Mucosa of descending colon (tissue), 3 donors: ENCODE data around the gene IL17RD. TPM values are rescaled to one million over a fixed set of nuclear protein-coding genes. Genes with fewer than 3 reads are reported as not detected.
A peak's percentile ranks its signal among the peaks of the same experiment; 100 is the strongest.

Source experiments
- ATAC-seq: fragments of 200-7000 bp; cut with Tn5 transposase; one replicate; pipeline ENCODE4 v1.9.1; 2020; ENCODE audit warnings: mild to moderate bottlenecking, moderate library complexity
- DNase-seq, 3 donors: peaks; one replicate each; pipeline ENCODE4 v3.0.0-alpha.2; 2020
- H3K36me3 ChIP-seq: fragments of 200-600 bp; one replicate; pipeline ENCODE4 v1.8.0; 2021; ENCODE audit warnings: low read depth, mild to moderate bottlenecking
- H3K4me1 ChIP-seq: fragments of 200-600 bp; one replicate; pipeline ENCODE4 v1.8.0; 2021; ENCODE audit warnings: low read depth, mild to moderate bottlenecking
- H3K4me3 ChIP-seq: fragments of 200-600 bp; one replicate; pipeline ENCODE4 v1.8.0; 2021; ENCODE audit warnings: mild to moderate bottlenecking
- H3K9me3 ChIP-seq: fragments of 200-600 bp; one replicate; pipeline ENCODE4 v1.8.0; 2021; ENCODE audit warnings: mild to moderate bottlenecking
- CTCF ChIP-seq: fragments of 200-600 bp; IDR thresholded peaks from one replicate; pipeline ENCODE4 v1.8.0; 2022; ENCODE audit warnings: antibody characterized with exemption, mild to moderate bottlenecking
- intact Hi-C, 2 donors: fragments of 100-400 bp; cut with DNase I in 1 of 2; cut with micrococcal nuclease in 1 of 2; formaldehyde crosslinking; loops; one replicate each; pipeline versions ENCODE4 v1.11.0 to v1.11.1; 2022; cut with DNase I, micrococcal nuclease
- total RNA-seq, 3 donors: library from RNA; stranded (reverse); fragmentation: NEBNext Ultra II Directional in 2 of 3; extraction: Animal tissue kit (Norgen Biotek cat#: 25700) in 2 of 3; gene quantifications; one replicate each; pipeline versions ENCODE4 v1.2.1 to v1.2.4, GENCODE V29; 2021 to 2023
- donor health status: DM: no; HTN: no; CAD: no; lungs with moderate emphysema.
- donor health status: DM: no; HTN: no; CAD: no.
- donor health status: DM: no; HTN: yes; CAD: no.

IL17RD gene
- total RNA-seq, 3 donors from 2014 or later: 1.2 to 14.8 (median 1.4) TPM

GRCh38 chr3:57184526-57184925 lies 19.4 kb upstream of the IL17RD start:
- no peaks in the 10 kb centered on the region for H3K9me3 ChIP-seq
- intact Hi-C loops: no loop called here
- TF ChIP-seq CTCF: no peak
- H3K4me3 ChIP-seq: no peak overlapping the region
- no peaks in the 10 kb centered on the region for H3K4me1 ChIP-seq
- H3K36me3 ChIP-seq: no peaks in the 10 kb centered on the region
- DNase-seq: no peak
- no peak for ATAC-seq

- no peaks in the 10 kb centered on the region for H3K4me1 ChIP-seq
- H3K4me3 ChIP-seq: no peak overlapping the region
- H3K36me3 ChIP-seq: no peaks in the 10 kb centered on the region
- H3K9me3 ChIP-seq: no peaks in the 10 kb centered on the region
- no peak for TF ChIP-seq CTCF
- ATAC-seq (peak; percentile 45), DNase-seq (no peak)
- intact Hi-C loops: no loop called here
These were observed 14.6 kb upstream of the IL17RD start for GRCh38 chr3:57179580-57180410.

GRCh38 chr3:57176045-57176444 lies 10.9 kb upstream of the IL17RD start:
- Histone ChIP-seq H3K4me1 (no peaks in the 10 kb centered on the region), H3K36me3 (no peaks in the 10 kb centered on the region), H3K9me3 (no peaks in the 10 kb centered on the region), H3K4me3 (no peak overlapping the region)
- DNase-seq (no peak), ATAC-seq (no peak)
- no peak for TF ChIP-seq CTCF
- intact Hi-C loops: no loop called here

GRCh38 chr3:57173687-57174086 lies 8.5 kb upstream of the IL17RD start:
- no peak overlapping the region for H3K4me3 ChIP-seq
- DNase-seq: no peak
- ATAC-seq: no peak
- H3K36me3 ChIP-seq: no peaks in the 10 kb centered on the region
- no peak for TF ChIP-seq CTCF
- no peaks in the 10 kb centered on the region for H3K9me3 ChIP-seq
- H3K4me1 ChIP-seq: no peaks in the 10 kb centered on the region
- intact Hi-C loops: no loop called here

GRCh38 chr3:57170946-57171345 lies 5.8 kb upstream of the IL17RD start:
- no peak for ATAC-seq
- DNase-seq: no peak
- H3K4me3 ChIP-seq: no peak overlapping the region
- no peaks in the 10 kb centered on the region for H3K4me1 ChIP-seq
- H3K9me3 ChIP-seq: no peaks in the 10 kb centered on the region
- no peak for TF ChIP-seq CTCF
- intact Hi-C loops: no loop called here
- H3K36me3 ChIP-seq: no peaks in the 10 kb centered on the region
